MM.1S (cell line): ENCODE data around the gene APLNR.

Source experiments
- CTCF ChIP-seq: fragments of 300-600 bp; sonication (generic); IDR thresholded peaks from 2 replicates; pipeline ENCODE4 v1.5.1; 2016; ENCODE audit warnings: antibody characterized with exemption, low read length, mixed read lengths
- EZH2 ChIP-seq: fragments of 300-600 bp; sonication (generic); optimal IDR thresholded peaks from 2 replicates; pipeline ENCODE3; 2017; ENCODE audit warnings: low read depth, mild to moderate bottlenecking, antibody characterized with exemption, low read length, mixed read lengths
- EZH2phosphoT487 ChIP-seq: fragments of 300-600 bp; sonication (generic); IDR thresholded peaks from 2 replicates; pipeline ENCODE4 v1.6.1; 2018; ENCODE audit warnings: antibody characterized with exemption, low read length

- TF ChIP-seq CTCF (no peak), EZH2phosphoT487 (no peak), EZH2 (no peak)
Observed at GRCh38 chr11:57241353-57241972, 4.4 kb upstream of the APLNR start.
